IMR-90 (cell line): ENCODE data around the gene FOXP1. TPM values are rescaled to one million over a fixed set of nuclear protein-coding genes. Genes with fewer than 3 reads are reported as not detected.

Experiments used
- ATAC-seq: fragments of 200-7000 bp; cut with Tn5 transposase; 2 replicates; pipeline ENCODE4 v1.9.1; 2020; ENCODE audit warnings: low read depth, mild to moderate bottlenecking, moderate library complexity
- BruUV-seq: library from RNA; stranded (reverse); fragments of 400-500 nt; replicated peaks from 2 replicates; lab custom pipeline; 2021; lab: Mats Ljungman, UMichigan
- CTCF ChIA-PET: fragments of 300-600 bp; formaldehyde crosslinking; extraction: SDS; loops from one replicate; lab custom pipeline; 2021; ENCODE audit warnings: antibody characterized with exemption; lab: Yijun Ruan, JAX
- POLR2A ChIA-PET: fragments of 300-600 bp; sonication (Branson Sonifier 250); formaldehyde crosslinking; loops from one replicate; lab custom pipeline; 2022; ENCODE audit warnings: antibody characterized with exemption; ENCODE audit not compliant: unreplicated experiment; lab: Charles Lee
- DNase-seq: peaks from one replicate; pipeline ENCODE4 v3.0.0; 2013
- H2AFZ ChIP-seq: replicated peaks from 2 replicates; pipeline ENCODE3; 2013; ENCODE audit warnings: low read length, mild to moderate bottlenecking; ENCODE audit not compliant: poor library complexity
- H2AK5ac ChIP-seq: 2 replicates; pipeline ENCODE4 v1.6.1; 2013; ENCODE audit warnings: low read depth, low read length, inconsistent platforms
- H2AK9ac ChIP-seq: replicated peaks from 2 replicates; pipeline ENCODE3; 2013; ENCODE audit warnings: mild to moderate bottlenecking, low read depth, low read length, moderate library complexity; ENCODE audit not compliant: poor library complexity
- H2BK120ac ChIP-seq: 2 replicates; pipeline ENCODE4 v1.6.1; 2013; ENCODE audit warnings: low read depth, low read length, inconsistent platforms
- H2BK15ac ChIP-seq: 3 replicates; pipeline ENCODE4 v1.6.1; 2013; ENCODE audit warnings: low read depth, low read length, inconsistent platforms
- H2BK20ac ChIP-seq: 2 replicates; pipeline ENCODE4 v1.6.1; 2013; ENCODE audit warnings: low read depth, mild to moderate bottlenecking, inconsistent platforms, low read length, moderate library complexity
- H2BK5ac ChIP-seq: 2 replicates; pipeline ENCODE4 v1.6.1; 2013; ENCODE audit warnings: mild to moderate bottlenecking, low read depth, low read length, inconsistent platforms; ENCODE audit not compliant: poor library complexity, severe bottlenecking
- H3K14ac ChIP-seq: replicated peaks from 2 replicates; pipeline ENCODE4 v1.6.1; 2013; ENCODE audit warnings: low read depth, low read length, inconsistent platforms
- H3K18ac ChIP-seq: 2 replicates; pipeline ENCODE4 v1.6.1; 2013; ENCODE audit warnings: low read depth, low read length, control low read depth
- H3K23ac ChIP-seq: 2 replicates; pipeline ENCODE4 v1.6.1; 2013; ENCODE audit warnings: low read depth, low read length, inconsistent platforms
- H3K27ac ChIP-seq: 2 replicates; pipeline ENCODE4 v1.5.1; 2013; ENCODE audit warnings: mild to moderate bottlenecking, control low read depth, low read length; ENCODE audit not compliant: insufficient read depth
- H3K27me3 ChIP-seq: 2 replicates; pipeline ENCODE4 v1.6.1; 2013; ENCODE audit warnings: low read length; ENCODE audit not compliant: control insufficient read depth, insufficient read depth
- H3K36me3 ChIP-seq: 2 replicates; pipeline ENCODE4 v1.6.1; 2013; ENCODE audit warnings: low read length, mixed read lengths; ENCODE audit not compliant: control insufficient read depth, insufficient read depth
- H3K4ac ChIP-seq: 2 replicates; pipeline ENCODE4 v1.6.1; 2013; ENCODE audit warnings: low read depth, low read length, inconsistent platforms
- H3K4me1 ChIP-seq: 2 replicates; pipeline ENCODE4 v1.6.1; 2013; ENCODE audit warnings: low read length, mixed read lengths; ENCODE audit not compliant: control insufficient read depth, insufficient read depth
- H3K4me2 ChIP-seq: 2 replicates; pipeline ENCODE4 v1.6.1; 2013; ENCODE audit warnings: low read depth, mild to moderate bottlenecking, control low read depth, low read length, moderate library complexity
- H3K4me3 ChIP-seq: 2 replicates; pipeline ENCODE4 v1.5.1; 2013; ENCODE audit warnings: low read depth, mild to moderate bottlenecking, control low read depth, low read length, moderate library complexity; ENCODE audit not compliant: insufficient read depth
- H3K56ac ChIP-seq: 2 replicates; pipeline ENCODE4 v1.6.1; 2013; ENCODE audit warnings: low read length, inconsistent platforms; ENCODE audit not compliant: insufficient read depth; ENCODE audit errors: extremely low read depth
- H3K79me1 ChIP-seq, 2 experiments: 2 replicates each; pipeline ENCODE4 v1.6.1; 2013; ENCODE audit warnings: low read length in 2 of 2, inconsistent platforms in 1 of 2, low read depth in 1 of 2
- H3K9ac ChIP-seq: 2 replicates; pipeline ENCODE4 v1.6.1; 2013; ENCODE audit warnings: low read depth, low read length, control low read depth
- H3K9me1 ChIP-seq: 2 replicates; pipeline ENCODE4 v1.6.1; 2013; ENCODE audit warnings: low read length, inconsistent platforms; ENCODE audit not compliant: insufficient read depth
- H3K9me3 ChIP-seq: 2 replicates; pipeline ENCODE4 v1.6.1; 2013; ENCODE audit warnings: low read length; ENCODE audit not compliant: control insufficient read depth, insufficient read depth
- H4K20me1 ChIP-seq: 2 replicates; pipeline ENCODE4 v1.6.1; 2013; ENCODE audit warnings: low read length, inconsistent platforms; ENCODE audit not compliant: insufficient read depth
- H4K5ac ChIP-seq: 2 replicates; pipeline ENCODE4 v1.6.1; 2013; ENCODE audit warnings: mild to moderate bottlenecking, low read depth, low read length, control low read depth
- H4K8ac ChIP-seq, 2 experiments: 2 replicates each; pipeline ENCODE4 v1.6.1; 2013; ENCODE audit warnings: low read depth in 2 of 2, low read length in 2 of 2, control low read depth in 1 of 2, inconsistent platforms in 1 of 2
- H4K91ac ChIP-seq: 2 replicates; pipeline ENCODE4 v1.6.1; 2013; ENCODE audit warnings: low read depth, low read length, inconsistent platforms; ENCODE audit not compliant: insufficient read depth
- BHLHE40 ChIP-seq: fragments of 150-350 bp; IDR thresholded peaks from 2 replicates; pipeline ENCODE4 v1.6.1; 2016; ENCODE audit warnings: mild to moderate bottlenecking, low read depth, low read length
- CEBPB ChIP-seq: IDR thresholded peaks from 2 replicates; pipeline ENCODE4 v1.6.1; 2012; ENCODE audit warnings: low read depth, low read length, improper control_type of control experiment
- CHD1 ChIP-seq: IDR thresholded peaks from 2 replicates; pipeline ENCODE4 v1.6.1; 2012; ENCODE audit warnings: low read depth, low read length, improper control_type of control experiment
- CTCF ChIP-seq: conservative IDR thresholded peaks from 2 replicates; pipeline ENCODE4 v1.5.1; 2012; ENCODE audit warnings: mild to moderate bottlenecking, low read depth, low read length, improper control_type of control experiment
- ELK1 ChIP-seq: fragments of 150-350 bp; IDR thresholded peaks from 2 replicates; pipeline ENCODE4 v1.6.1; 2016; ENCODE audit warnings: low read depth, mild to moderate bottlenecking, low read length, moderate library complexity, borderline replicate concordance
- FOS ChIP-seq: fragments of 150-350 bp; IDR thresholded peaks from 2 replicates; pipeline ENCODE4 v1.6.1; 2016; ENCODE audit warnings: low read depth, low read length
- MAFK ChIP-seq: IDR thresholded peaks from 2 replicates; pipeline ENCODE4 v1.6.1; 2012; ENCODE audit warnings: low read depth, low read length, improper control_type of control experiment
- MAZ ChIP-seq: IDR thresholded peaks from 2 replicates; pipeline ENCODE4 v1.6.1; 2012; ENCODE audit warnings: low read depth, mild to moderate bottlenecking, low read length, improper control_type of control experiment, moderate library complexity, borderline replicate concordance
- MXI1 ChIP-seq: IDR thresholded peaks from 2 replicates; pipeline ENCODE4 v1.6.1; 2012; ENCODE audit warnings: low read depth, mild to moderate bottlenecking, low read length, moderate library complexity, borderline replicate concordance
- NFE2L2 ChIP-seq: fragments of 150-350 bp; IDR thresholded peaks from 2 replicates; pipeline ENCODE4 v1.6.1; 2016; ENCODE audit warnings: low read depth, mild to moderate bottlenecking, low read length
- POLR2A ChIP-seq: IDR thresholded peaks from 2 replicates; pipeline ENCODE4 v1.6.1; 2012; ENCODE audit warnings: mild to moderate bottlenecking, low read depth, low read length
- RAD21 ChIP-seq: IDR thresholded peaks from 2 replicates; pipeline ENCODE4 v1.6.1; 2012; ENCODE audit warnings: low read length, improper control_type of control experiment
- RCOR1 ChIP-seq: IDR thresholded peaks from 2 replicates; pipeline ENCODE4 v1.6.1; 2012; ENCODE audit warnings: mild to moderate bottlenecking, low read length, improper control_type of control experiment; ENCODE audit not compliant: insufficient replicate concordance
- RFX5 ChIP-seq: IDR thresholded peaks from 2 replicates; pipeline ENCODE4 v1.8.0; 2012; ENCODE audit warnings: low read depth, mild to moderate bottlenecking, low read length, moderate library complexity
- SMC3 ChIP-seq: fragments of 150-350 bp; IDR thresholded peaks from 2 replicates; pipeline ENCODE4 v1.6.1; 2016; ENCODE audit warnings: low read depth, mild to moderate bottlenecking, antibody characterized with exemption, low read length, moderate library complexity
- USF2 ChIP-seq: fragments of 150-350 bp; IDR thresholded peaks from 2 replicates; pipeline ENCODE4 v1.6.1; 2017; ENCODE audit warnings: mild to moderate bottlenecking, antibody characterized with exemption, low read length, low read depth
- WGBS, 2 experiments: methylation state at CpG; one replicate each; pipeline versions ENCODE4 v1.1.5 to v1.1.7; 2013; ENCODE audit warnings: missing lambda C conversion rate in 2 of 2; ENCODE audit not compliant: insufficient read length in 1 of 2; ENCODE audit errors: extremely low coverage in 2 of 2; 5-methylcytosine and 5-hydroxymethylcytosine counted together
- dilution Hi-C: fragments of 300-500 bp; cut with HindIII; formaldehyde crosslinking; loops from one replicate; pipeline ENCODE4 v1.14.3; 2018; ENCODE audit warnings: low sequenced_read_pairs; ENCODE audit not compliant: unreplicated experiment
- in situ Hi-C: fragments of 300-500 bp; cut with MboI; formaldehyde crosslinking; loops from 3 replicates; pipeline ENCODE4 v1.14.3; 2019; ENCODE audit warnings: low sequenced_read_pairs, inconsistent platforms, mixed read lengths
- intact Hi-C: fragments of 100-400 bp; cut with micrococcal nuclease; formaldehyde crosslinking; loops from 2 replicates; pipeline ENCODE4 v1.10.0; 2022
- polyA plus RNA-seq, 3 experiments: library from polyadenylated mRNA; depleted of rRNA; stranded (reverse); fragments of >200 nt; gene quantifications; 2 replicates each; pipeline ENCODE4 v1.2.3, GENCODE V29; 2012; ENCODE audit warnings: low replicate concordance in 1 of 3
- total RNA-seq: library from RNA; depleted of rRNA; stranded (reverse); fragments of >200 nt; gene quantifications from 2 replicates; pipeline ENCODE4 v1.2.3, GENCODE V29; 2012

The FOXP1 gene
- total and polyA plus RNA-seq, 2 of the 4 experiments (the other 2 are of a cell fraction): 37.0 to 132 TPM

- no peak overlapping the region for H2BK5ac ChIP-seq
- no peaks in the 10 kb centered on the region for H4K20me1 ChIP-seq
- no peak overlapping the region for H3K18ac ChIP-seq
- H4K91ac ChIP-seq: no peak overlapping the region
- H2BK120ac ChIP-seq: no peak overlapping the region
- ATAC-seq (no peak), DNase-seq (no peak)
- H3K14ac ChIP-seq: no peak overlapping the region
- 0 out of 2 replicates have a peak, but pooled peaks cover 2% of the 10 kb centered on the region for H3K4me1 ChIP-seq
- no peak overlapping the region for H2AK9ac ChIP-seq
- dilution Hi-C loops: no loop called here
- BruUV-seq: no TSS peak
- peaks cover 7 to 20% of the 10 kb centered on the region in 2 experiments for H3K79me1 ChIP-seq
- H3K4ac ChIP-seq: no peak overlapping the region
- no peaks in the 10 kb centered on the region for H3K9me3 ChIP-seq
- H2BK20ac ChIP-seq: no peak overlapping the region
- H2BK15ac ChIP-seq: no peak overlapping the region
- H3K4me2 ChIP-seq: no peak overlapping the region
- no peak overlapping the region for H2AFZ ChIP-seq
- ChIA-PET CTCF (no interaction called here), POLR2A (interaction anchor here (0.6 kb wide), 1 partner anchor 46 kb away, joined by 3 read pairs; no protein-coding TSS in a partner anchor)
- intact Hi-C loops: no loop called here
- no peaks in the 10 kb centered on the region; the same call in 1 of the 2 replicates for H3K9me1 ChIP-seq
- H3K27ac ChIP-seq: no peak overlapping the region
- H3K23ac ChIP-seq: no peak overlapping the region
- no peaks in the 10 kb centered on the region for H3K27me3 ChIP-seq
- H3K9ac ChIP-seq: no peak overlapping the region
- H2AK5ac ChIP-seq: no peak overlapping the region
- in situ Hi-C loops: no loop called here
- H3K4me3 ChIP-seq: no peak overlapping the region
- TF ChIP-seq RCOR1 (no peak), NFE2L2 (no peak), USF2 (no peak), CHD1 (no peak), POLR2A (no peak), RFX5 (no peak), MAFK (no peak), MAZ (no peak), SMC3 (no peak), MXI1 (no peak), ELK1 (no peak), FOS (no peak), CEBPB (no peak), CTCF (no peak), RAD21 (no peak), BHLHE40 (no peak)
- H4K5ac ChIP-seq: no peak overlapping the region
- no CpG with 5 or more reads among the region's 3 CpGs for WGBS, 2 experiments
- no peak overlapping the region for H4K8ac ChIP-seq
- no peak overlapping the region for H3K56ac ChIP-seq
- peaks cover 3% of the 10 kb centered on the region; the same call in 1 of the 2 replicates for H3K36me3 ChIP-seq
Observed at GRCh38 chr3:71232175-71232679, 351.3 kb downstream of the FOXP1 start.
